SK-N-MC (cell line): ENCODE measurements around the gene AUTS2.

Source experiments
- EZH2 ChIP-seq: fragments of 200-600 bp; sonication (generic); IDR thresholded peaks from one replicate; pipeline ENCODE4 v1.6.1; 2017; ENCODE audit warnings: antibody characterized with exemption
- FOXP2 ChIP-seq: optimal IDR thresholded peaks from 2 replicates; pipeline ENCODE3; 2011; ENCODE audit warnings: mild to moderate bottlenecking, moderate library complexity; ENCODE audit not compliant: insufficient read depth; ENCODE audit errors: extremely low read length, control extremely low read depth
- POLR2AphosphoS5 ChIP-seq: IDR thresholded peaks from 2 replicates; pipeline ENCODE4 v1.6.1; 2012; ENCODE audit warnings: mild to moderate bottlenecking, low read depth, low read length, borderline replicate concordance

- TF ChIP-seq POLR2AphosphoS5 (no peak), EZH2 (no peak), FOXP2 (no peak)
These were observed 1102.7 kb downstream of the AUTS2 start for GRCh38 chr7:70700941-70701425.
